Activated CD4-positive, alpha-beta T cell treated with anti-CD3 and anti-CD28 coated beads, Interleukin-2, amount 50 U/mL, for 4 hours (primary cell): ENCODE results near the gene RIMBP2.
"Not testable (repeated sequence)": the region's sequence is repeated elsewhere in the genome, so short reads cannot be mapped to it uniquely, and the experiment has no call there.

Source experiments
- DNase-seq, 2 experiments: peaks; one replicate each; pipeline ENCODE4 v3.0.0-alpha.2; 2020

Gene RIMBP2

GRCh38 chr12:130589540-130590317 is 126.4 kb downstream of the RIMBP2 start:
- DNase-seq, result no peak

- DNase-seq, result no peak
Observed at GRCh38 chr12:130588696-130589539, 127.2 kb downstream of the RIMBP2 start.

GRCh38 chr12:130587966-130588365 is 128.1 kb downstream of the RIMBP2 start:
- no peak for DNase-seq

GRCh38 chr12:130584475-130584874 is 131.6 kb downstream of the RIMBP2 start:
- DNase-seq, result not testable (repeated sequence)

- no peak for DNase-seq
Observed at GRCh38 chr12:130583800-130584199, 132.3 kb downstream of the RIMBP2 start.

- DNase-seq, result no peak
Observed at GRCh38 chr12:130583317-130583716, 132.8 kb downstream of the RIMBP2 start.

GRCh38 chr12:130582286-130582685 is 133.8 kb downstream of the RIMBP2 start:
- DNase-seq, result no peak

- no peak for DNase-seq
Observed at GRCh38 chr12:130581782-130582181, 134.3 kb downstream of the RIMBP2 start.

- DNase-seq, result no peak
Observed at GRCh38 chr12:130579231-130579630, 136.9 kb downstream of the RIMBP2 start.

GRCh38 chr12:130577351-130577750 is 138.7 kb downstream of the RIMBP2 start:
- no peak for DNase-seq

GRCh38 chr12:130576371-130576816 is 139.7 kb downstream of the RIMBP2 start:
- no peak for DNase-seq

GRCh38 chr12:130574402-130574801 is 141.7 kb downstream of the RIMBP2 start:
- DNase-seq, result no peak

- DNase-seq, result no peak
Observed at GRCh38 chr12:130573766-130574165, 142.3 kb downstream of the RIMBP2 start.

- DNase-seq, result no peak
Observed at GRCh38 chr12:130573235-130573634, 142.9 kb downstream of the RIMBP2 start.

- DNase-seq, result no peak
Observed at GRCh38 chr12:130572553-130572952, 143.5 kb downstream of the RIMBP2 start.

- no peak for DNase-seq
Observed at GRCh38 chr12:130571734-130572133, 144.4 kb downstream of the RIMBP2 start.

- no peak for DNase-seq
Observed at GRCh38 chr12:130571089-130571488, 145.0 kb downstream of the RIMBP2 start.

GRCh38 chr12:130569521-130569920 is 146.6 kb downstream of the RIMBP2 start:
- no peak for DNase-seq

GRCh38 chr12:130568501-130568900 is 147.6 kb downstream of the RIMBP2 start:
- DNase-seq, result no peak

- no peak for DNase-seq
Observed at GRCh38 chr12:130568041-130568440, 148.1 kb downstream of the RIMBP2 start.

GRCh38 chr12:130566446-130567155 is 149.5 kb downstream of the RIMBP2 start:
- no peak for DNase-seq

GRCh38 chr12:130565189-130565588 is 150.9 kb downstream of the RIMBP2 start:
- no peak for DNase-seq

- DNase-seq, result no peak
Observed at GRCh38 chr12:130563323-130563722, 152.8 kb downstream of the RIMBP2 start.
